HG03442 (cell line): ENCODE data around the gene SLC27A1.
"Not testable (repeated sequence)": the region's sequence is repeated elsewhere in the genome, so short reads cannot be mapped to it uniquely, and the experiment has no call there.

Experiments used
- ATAC-seq: cut with Tn5 transposase; IDR thresholded peaks from one replicate; pipeline ENCODE4 v1.9.1; 2021; ENCODE audit warnings: mild to moderate bottlenecking, moderate library complexity; ENCODE audit not compliant: unreplicated experiment

SLC27A1 gene

GRCh38 chr19:17534767-17535166 lies 64.4 kb downstream of the SLC27A1 start:
- ATAC-seq, result no peak

GRCh38 chr19:17536955-17537354 lies 66.6 kb downstream of the SLC27A1 start:
- ATAC-seq, result no peak

- no peak for ATAC-seq
These were observed 68.4 kb downstream of the SLC27A1 start for GRCh38 chr19:17538684-17539237.

GRCh38 chr19:17539238-17540117 lies 69.2 kb downstream of the SLC27A1 start:
- peak; percentile 64 for ATAC-seq

- ATAC-seq, result no peak
These were observed 69.8 kb downstream of the SLC27A1 start for GRCh38 chr19:17540174-17540573.

GRCh38 chr19:17541184-17541759 lies 70.9 kb downstream of the SLC27A1 start:
- no peak for ATAC-seq

- no peak for ATAC-seq
These were observed 71.7 kb downstream of the SLC27A1 start for GRCh38 chr19:17542042-17542441.

- ATAC-seq, result no peak
These were observed 72.7 kb downstream of the SLC27A1 start for GRCh38 chr19:17542793-17543582.

- no peak for ATAC-seq
These were observed 73.7 kb downstream of the SLC27A1 start for GRCh38 chr19:17543986-17544385.

GRCh38 chr19:17544418-17544817 lies 74.1 kb downstream of the SLC27A1 start:
- no peak for ATAC-seq

- ATAC-seq, result no peak
These were observed 77.8 kb downstream of the SLC27A1 start for GRCh38 chr19:17548145-17548544.

GRCh38 chr19:17549085-17549740 lies 78.9 kb downstream of the SLC27A1 start:
- no peak for ATAC-seq

- no peak for ATAC-seq
These were observed 79.8 kb downstream of the SLC27A1 start for GRCh38 chr19:17550076-17550667.

GRCh38 chr19:17552735-17553134 lies 82.4 kb downstream of the SLC27A1 start:
- not testable (repeated sequence) for ATAC-seq

GRCh38 chr19:17553256-17553655 lies 82.9 kb downstream of the SLC27A1 start:
- ATAC-seq, result no peak

GRCh38 chr19:17554968-17555479 lies 84.7 kb downstream of the SLC27A1 start:
- ATAC-seq, result no peak

GRCh38 chr19:17555480-17555928 lies 85.2 kb downstream of the SLC27A1 start, which contains the start of gene COLGALT1:
TSS of gene COLGALT1 (plus strand) at chr19:17555649. CDS start at chr19:17555714, 65 bp downstream.
- peak; percentile 88 for ATAC-seq
